Measurements from ENCODE around the gene USHBP1. TPM values are rescaled to one million over a fixed set of nuclear protein-coding genes. Genes with fewer than 3 reads are reported as not detected.

USHBP1 gene
- total and polyA plus RNA-seq, 10 of the 15 experiments (the other 5 are each of a cell fraction or from before 2014, with no cell fraction given) = 0.05 to 0.96 (median 0.22) TPM; not detected in 2

- TF ChIP-seq ETV6 (conservative IDR thresholded peaks at IDR 0.05 in 1 of 2, IDR thresholded peaks at IDR 0.05 in 1 of 2; ENCODE audit: borderline replicate concordance in 1 of 2, low read depth in 1 of 2) = no peak
- TF ChIP-seq ZBTB11 (CRISPR knock-in tag; IDR thresholded peaks at IDR 0.05) = no peak
Observed at GRCh38 chr19:17225053-17225452, 39.5 kb downstream of the USHBP1 start (continued).

GRCh38 chr19:17220207-17220758 is 44.3 kb downstream of the USHBP1 start:
- Histone ChIP-seq H3K4me3 (no peak overlapping the region), H3K79me2 (ENCODE audit: control insufficient read depth, insufficient read depth, low read length) (no peaks in the 10 kb centered on the region), H3K36me3 (ENCODE audit: control insufficient read depth in 2 of 2, insufficient read depth in 2 of 2, low read length in 1 of 2) (peaks cover 2 to 5% of the 10 kb centered on the region in 2 experiments; a peak in 2 of 4 replicates), H4K20me1 (ENCODE audit: control insufficient read depth, insufficient read depth) (no peaks in the 10 kb centered on the region), H2AFZ (ENCODE audit: control insufficient read depth, low read depth, low read length) (no peak overlapping the region), H3K9me3 (replicated peaks; ENCODE audit: control insufficient read depth, insufficient read depth, low read length) (no peaks in the 10 kb centered on the region), H3K9ac (ENCODE audit: control insufficient read depth, insufficient read depth, low read length) (no peak overlapping the region), H3K4me2 (ENCODE audit: control insufficient read depth, insufficient read depth) (no peak overlapping the region), H3K27me3 (replicated peaks in 1 of 2; ENCODE audit: control insufficient read depth in 2 of 2, insufficient read depth in 2 of 2, low read length in 1 of 2) (no peaks in the 10 kb centered on the region), H3K27ac (ENCODE audit: control insufficient read depth, insufficient read depth) (no peak overlapping the region), H3K4me1 (ENCODE audit: control insufficient read depth, insufficient read depth, low read length) (peaks cover 7% of the 10 kb centered on the region; the same call in 1 of the 2 replicates)
- in situ Hi-C loops (cut with MboI) (no loop called here), intact Hi-C loops (cut with micrococcal nuclease; ENCODE audit: unreplicated experiment) (no loop called here)
- BruUV-seq (replicated peaks) = no TSS peak
- DNase-seq (ENCODE audit: low read depth, low spot score) = no peak
- 75% methylated on average over 14 of the region's 14 CpGs for WGBS (ENCODE audit: insufficient coverage, insufficient replicate concordance, low lambda C conversion rate, missing lambda C conversion rate)
- CTCF ChIA-PET = interaction anchor here (0.6 kb wide), 2 partner anchors 13 to 64 kb away, joined by 3 read pairs; no protein-coding TSS in a partner anchor
- POLR2A ChIA-PET = no interaction called here
- RAD21 ChIA-PET (ENCODE audit: unreplicated experiment) = no interaction called here
- TF ChIP-seq SRF (IDR thresholded peaks at IDR 0.05; ENCODE audit: low read depth in 2 of 2, low read length in 2 of 2) = no peak
- TF ChIP-seq POLR2AphosphoS5 (IDR thresholded peaks at IDR 0.05; ENCODE audit: low read length) = peak; percentile 28; the same call in 1 of the 2 replicates
- TF ChIP-seq POLR2AphosphoS2 (IDR thresholded peaks at IDR 0.05; ENCODE audit: low read depth, low read length) = no peak; the same call in 1 of the 2 replicates
- no peak for TF ChIP-seq MYC (IDR thresholded peaks at IDR 0.05; ENCODE audit: insufficient read depth, insufficient read length, insufficient replicate concordance, low read length, severe bottlenecking)
- TF ChIP-seq ZBTB40 (IDR thresholded peaks at IDR 0.05; ENCODE audit: borderline replicate concordance) = no peak
- TF ChIP-seq POLR2A (IDR thresholded peaks at IDR 0.05; ENCODE audit: low read depth, low read length) = peak; percentile 62
- ATAC-seq = no peak
- SMC1A ChIA-PET (ENCODE audit: uncharacterized antibody, unreplicated experiment) = no interaction called here
- FAIRE-seq = no peak

Data from GM12878 (cell line).